HepG2 (cell line): Measurements from ENCODE around the gene MYLK2. TPM values are rescaled to one million over a fixed set of nuclear protein-coding genes. Genes with fewer than 3 reads are reported as not detected.
A peak's percentile ranks its signal among the peaks of the same experiment; 100 is the strongest.

Source experiments
- CEBPB ChIP-seq: IDR thresholded peaks from 2 replicates; pipeline ENCODE4 v1.6.1; 2011; ENCODE audit warnings: low read depth, low read length, improper control_type of control experiment, borderline replicate concordance
- GABPB1 ChIP-seq: IDR thresholded peaks from 2 replicates; pipeline ENCODE4 v1.6.1; 2016; ENCODE audit warnings: mild to moderate bottlenecking, missing genetic modification reagents, moderate library complexity, missing compliant biosample characterization
- HIC2 ChIP-seq: sonication (generic); formaldehyde crosslinking; IDR thresholded peaks from 2 replicates; pipeline ENCODE4 v1.9.0; 2022; ENCODE audit warnings: low read depth, missing genetic modification reagents
- KDM5A ChIP-seq: fragments of 200-600 bp; sonication (generic); IDR thresholded peaks from 2 replicates; pipeline ENCODE4 v1.7.0; 2018; ENCODE audit warnings: antibody characterized with exemption, mild to moderate bottlenecking, low read length, borderline replicate concordance
- KLF15 ChIP-seq: sonication (generic); formaldehyde crosslinking; IDR thresholded peaks from 2 replicates; pipeline ENCODE4 v1.8.1; 2023; ENCODE audit warnings: borderline replicate concordance, mild to moderate bottlenecking, inconsistent platforms, missing genetic modification reagents, mixed read lengths
- KMT2B ChIP-seq: IDR thresholded peaks from 2 replicates; pipeline ENCODE4 v1.6.1; 2016; ENCODE audit warnings: missing genetic modification reagents, missing compliant biosample characterization
- MIER2 ChIP-seq: IDR thresholded peaks from 2 replicates; pipeline ENCODE4 v1.6.1; 2016; ENCODE audit warnings: missing biosample characterization, missing genetic modification reagents
- MXD3 ChIP-seq: IDR thresholded peaks from 2 replicates; pipeline ENCODE4 v1.6.1; 2016; ENCODE audit warnings: mild to moderate bottlenecking, missing biosample characterization, missing genetic modification reagents
- NRL ChIP-seq: sonication (generic); formaldehyde crosslinking; IDR thresholded peaks from 2 replicates; pipeline ENCODE4 v1.5.0; 2020; ENCODE audit warnings: missing genetic modification reagents, mild to moderate bottlenecking, moderate library complexity, borderline replicate concordance
- REPIN1 ChIP-seq: sonication (generic); formaldehyde crosslinking; IDR thresholded peaks from 2 replicates; pipeline ENCODE4 v1.8.0; 2022; ENCODE audit warnings: missing genetic modification reagents, low read depth, mild to moderate bottlenecking, borderline replicate concordance
- TFAP4 ChIP-seq: sonication (generic); IDR thresholded peaks from 2 replicates; pipeline ENCODE4 v1.6.1; 2016; ENCODE audit warnings: low read depth, borderline replicate concordance
- ZBTB40 ChIP-seq, 2 experiments: fragments of 450-650 bp in 1 of 2; sonication (generic) in 1 of 2; formaldehyde crosslinking in 1 of 2; IDR thresholded peaks; 2 replicates each; pipeline versions ENCODE4 v1.6.1 to v1.8.0; 2016 to 2022; ENCODE audit warnings: antibody characterized with exemption in 1 of 2, mild to moderate bottlenecking in 1 of 2, missing genetic modification reagents in 1 of 2
- ZC3H4 ChIP-seq: sonication (generic); formaldehyde crosslinking; IDR thresholded peaks from 2 replicates; pipeline ENCODE4 v1.4.0; 2020; ENCODE audit warnings: missing genetic modification reagents, borderline replicate concordance
- ZNF292 ChIP-seq: sonication (generic); formaldehyde crosslinking; IDR thresholded peaks from 2 replicates; pipeline ENCODE4 v1.8.1; 2022; ENCODE audit warnings: mild to moderate bottlenecking, low read depth, missing genetic modification reagents, borderline replicate concordance
- ZNF335 ChIP-seq: sonication (generic); formaldehyde crosslinking; IDR thresholded peaks from 2 replicates; pipeline ENCODE4 v1.4.0; 2020; ENCODE audit warnings: missing genetic modification reagents
- ZNF777 ChIP-seq: sonication (generic); formaldehyde crosslinking; IDR thresholded peaks from 2 replicates; pipeline ENCODE4 v1.4.0; 2020; ENCODE audit warnings: missing genetic modification reagents
- polyA plus RNA-seq, 8 experiments: library from polyadenylated mRNA; depleted of rRNA in 3 of 8; stranded (reverse) in 7 of 8; unstranded in 1 of 8; fragments of >200 nt; fragmentation: Illumina TruSeq in 4 of 8; extraction: Trizol in 4 of 8; gene quantifications; 2 replicates each; pipeline versions ENCODE4 v1.2.1 to v1.2.3, GENCODE V29; 2011 to 2016; ENCODE audit warnings: low read depth in 4 of 8, missing spikeins in 1 of 8, mixed read lengths in 1 of 8; ENCODE audit not compliant: insufficient read depth in 1 of 8
- total RNA-seq, 5 experiments: library from RNA; depleted of rRNA; stranded (reverse); fragments of >200 nt; fragmentation: Illumina TruSeq; extraction: Trizol; gene quantifications; 2 replicates each; pipeline ENCODE4 v1.2.3, GENCODE V29; 2016; ENCODE audit warnings: low read depth in 1 of 5

MYLK2 gene
- total and polyA plus RNA-seq, 2 of the 13 experiments (the other 11 are each of a cell fraction or from before 2014, with no cell fraction given), result 0.27 TPM; not detected in 1

- TF ChIP-seq NRL (CRISPR knock-in tag) (no peak), ZC3H4 (CRISPR knock-in tag) (no peak), GABPB1 (peak; percentile 57; the same call in 1 of the 2 replicates), HIC2 (CRISPR knock-in tag) (no peak), MIER2 (CRISPR knock-in tag) (no peak), ZNF335 (CRISPR knock-in tag) (no peak), KLF15 (no peak), CEBPB (no peak), KDM5A (no peak), MXD3 (CRISPR knock-in tag) (peak; percentile 20; the same call in 1 of the 2 replicates), ZBTB40 (IDR thresholded peaks at IDR 0.05) (no peak), ZBTB40 (CRISPR knock-in tag; IDR thresholded peaks at IDR 0.05) (0 out of 2 replicates have a peak, but pooled peaks have one; percentile 40), KMT2B (CRISPR knock-in tag) (no peak), ZNF292 (CRISPR knock-in tag) (0 out of 2 replicates have a peak, but pooled peaks have one; percentile 30), REPIN1 (CRISPR knock-in tag) (no peak), ZNF777 (no peak), TFAP4 (peak; percentile 66; the same call in 1 of the 2 replicates)
Observed at GRCh38 chr20:31835977-31836852, 17.1 kb downstream of the MYLK2 start (continued).
